GM18511 (cell line): ENCODE results near the gene GNB1L.
"Not testable (repeated sequence)": the region's sequence is repeated elsewhere in the genome, so short reads cannot be mapped to it uniquely, and the experiment has no call there.

Experiments
- ATAC-seq: cut with Tn5 transposase; IDR thresholded peaks from one replicate; pipeline ENCODE4 v1.9.1; 2021; ENCODE audit warnings: mild to moderate bottlenecking, moderate library complexity; ENCODE audit not compliant: unreplicated experiment

GNB1L gene

DNA sequence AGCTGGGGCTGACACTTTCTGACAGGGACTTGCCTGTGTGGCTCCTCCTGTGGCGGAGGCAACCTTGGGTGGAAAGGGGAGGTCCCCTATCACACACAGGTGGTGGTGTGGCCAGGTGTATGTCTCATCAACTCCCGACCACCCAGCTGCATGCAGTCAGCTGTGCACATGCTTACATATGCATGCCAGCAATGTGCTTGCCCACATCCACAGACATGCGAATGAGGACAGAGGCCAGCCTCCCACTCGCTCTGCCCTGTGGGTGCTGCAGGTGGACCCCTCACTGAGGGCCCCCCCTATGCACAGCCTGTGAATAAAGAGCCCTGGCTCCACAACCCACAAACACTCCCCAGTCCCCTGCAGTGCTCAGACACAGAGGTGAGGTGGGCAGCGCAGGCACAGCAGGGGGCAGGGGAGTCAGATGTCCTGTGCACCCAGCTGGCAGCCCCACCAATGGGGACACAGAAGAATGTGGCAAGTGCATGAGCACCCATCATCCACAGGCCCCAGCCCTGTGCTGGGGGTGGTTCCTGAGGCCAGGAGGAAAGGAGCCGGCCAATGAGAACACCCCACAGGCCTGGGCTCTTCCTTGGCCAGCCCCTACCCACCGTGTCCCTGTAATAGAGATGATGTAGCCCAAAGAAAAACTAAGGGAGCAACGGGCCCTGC, 9.5 kb downstream of the GNB1L start:
- no peak for ATAC-seq

DNA sequence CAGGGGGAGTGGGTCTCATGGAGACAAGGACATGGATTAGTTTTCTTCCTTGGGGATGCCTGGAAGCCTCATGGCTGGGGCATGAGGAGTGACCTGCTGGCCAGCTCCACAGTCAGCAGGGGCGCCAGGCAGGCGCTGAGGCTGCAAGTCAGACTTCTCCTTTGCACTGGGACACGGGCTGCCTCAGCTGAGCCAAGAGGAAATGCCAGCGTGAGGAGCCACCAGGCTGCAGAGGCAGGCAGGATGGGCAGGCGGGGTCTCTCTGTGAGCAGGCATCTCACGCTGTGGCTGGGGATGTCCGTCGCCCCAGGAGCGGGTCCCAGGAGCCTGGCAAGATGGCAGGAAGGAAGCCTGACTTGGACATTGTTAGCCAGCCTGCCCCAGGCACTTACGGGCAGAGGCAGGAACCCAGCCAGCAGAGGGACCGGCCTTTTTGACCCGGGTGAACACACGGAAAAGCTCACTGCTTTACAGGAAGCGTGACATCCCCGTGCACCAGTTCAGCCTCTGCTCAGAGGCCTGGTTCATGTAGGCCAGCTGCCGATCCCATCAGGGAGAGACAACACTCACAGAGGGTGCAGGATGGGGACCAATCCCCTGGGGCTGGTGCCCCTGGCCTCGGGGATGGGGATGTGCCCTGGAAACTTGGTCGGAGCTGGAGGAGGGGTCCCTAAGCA, 10.2 kb downstream of the GNB1L start:
- ATAC-seq, result no peak

DNA sequence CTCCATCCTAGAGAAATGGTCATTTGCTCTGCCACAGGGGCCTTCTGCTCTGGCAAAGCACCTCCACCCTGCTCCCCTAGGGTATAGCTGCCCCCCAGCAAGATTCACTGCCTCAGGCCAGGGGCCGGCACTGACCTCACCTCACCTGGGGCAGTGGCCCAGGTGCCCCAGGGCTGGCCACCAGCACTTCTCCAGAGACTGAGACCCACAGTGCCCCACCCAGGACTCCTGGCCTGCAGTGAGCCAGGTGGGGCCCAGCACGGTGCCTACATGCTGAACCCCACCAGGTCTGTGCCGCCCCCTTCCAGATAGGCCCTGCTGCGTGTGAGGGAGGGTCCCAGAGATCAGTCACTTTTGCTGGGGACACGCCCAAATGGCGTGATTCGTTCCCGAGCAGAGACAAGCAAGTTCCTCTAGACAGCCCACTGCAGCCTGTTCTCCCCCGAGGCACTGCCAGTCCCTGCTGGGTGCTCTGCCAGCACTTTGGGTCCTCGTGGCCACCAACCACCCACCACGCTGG, 10.8 kb downstream of the GNB1L start:
- ATAC-seq, result no peak

DNA sequence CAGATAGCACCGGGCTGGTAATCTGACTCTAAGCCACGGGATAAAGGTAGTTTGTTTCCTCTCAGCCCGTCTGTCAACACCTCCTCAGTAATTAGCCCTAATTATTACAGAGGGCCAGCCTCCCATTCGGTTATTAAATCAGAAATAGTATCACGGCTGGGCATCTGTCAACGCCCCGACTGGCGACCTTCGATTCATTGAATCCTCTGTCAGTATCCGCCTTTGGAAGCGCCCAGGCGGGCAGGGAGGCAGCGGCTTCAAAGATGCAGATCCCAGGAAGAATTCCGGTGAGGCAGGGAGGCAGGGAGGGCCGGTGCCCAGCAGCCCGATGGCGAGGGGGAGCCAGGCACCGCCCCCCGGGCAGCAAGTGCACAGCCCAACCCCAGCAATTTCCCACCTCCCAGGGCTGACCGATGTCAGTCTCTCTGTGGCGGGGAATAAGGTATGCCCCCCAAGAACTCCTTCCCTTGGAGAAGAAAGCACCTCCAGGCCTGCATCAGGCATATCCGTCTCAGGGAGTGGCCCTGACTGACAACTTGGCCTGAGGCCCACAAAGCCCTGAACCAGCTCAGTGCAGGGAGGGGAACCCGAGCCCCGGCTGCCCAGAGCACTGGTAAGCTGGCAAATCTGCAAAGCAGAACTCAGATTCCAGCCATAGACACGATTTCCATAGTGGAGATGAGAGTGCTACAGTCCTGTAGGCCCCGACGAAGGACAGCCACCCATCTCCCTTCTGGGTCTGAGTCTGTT, 11.4 kb downstream of the GNB1L start:
- no peak for ATAC-seq

- no peak for ATAC-seq
Observed at GRCh38 chr22:19842393-19843106, 12.1 kb downstream of the GNB1L start.

- ATAC-seq, result no peak
Observed at GRCh38 chr22:19841641-19842392, 12.9 kb downstream of the GNB1L start.

DNA sequence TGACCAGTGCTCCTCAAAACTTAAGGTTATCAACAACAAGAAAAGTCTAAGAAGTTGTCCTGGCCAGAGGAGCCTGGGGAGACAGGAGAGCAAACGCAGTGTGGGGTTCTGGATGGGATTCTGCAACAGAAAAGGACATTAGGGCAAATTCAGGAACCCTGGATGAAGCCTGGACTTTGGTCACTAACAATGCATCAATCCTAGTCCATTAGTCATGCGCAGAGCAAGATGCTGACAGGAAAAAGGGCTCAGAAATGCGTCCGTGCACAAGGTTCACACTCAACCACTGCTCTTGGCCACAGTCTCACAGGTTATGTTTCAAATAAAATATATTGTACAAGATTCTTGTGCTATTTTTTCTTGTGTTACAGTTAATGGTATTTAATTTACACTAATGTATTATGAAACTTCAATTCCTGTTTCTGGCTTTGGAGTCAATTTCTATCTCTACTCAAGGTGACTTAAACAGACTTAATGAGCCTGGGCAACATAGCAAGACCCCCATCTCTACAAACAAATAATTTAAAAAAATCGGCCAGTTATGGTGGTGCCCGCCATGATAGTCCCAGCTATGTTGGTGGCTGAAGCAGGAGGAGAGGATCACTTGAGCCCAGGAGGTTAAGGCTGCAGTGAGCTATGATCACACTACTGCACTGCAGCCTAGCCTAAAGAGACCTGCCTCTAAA, 13.6 kb downstream of the GNB1L start:
- ATAC-seq, result no peak

GRCh38 chr22:19840059-19840458, 14.6 kb downstream of the GNB1L start:
- ATAC-seq, result no peak

DNA sequence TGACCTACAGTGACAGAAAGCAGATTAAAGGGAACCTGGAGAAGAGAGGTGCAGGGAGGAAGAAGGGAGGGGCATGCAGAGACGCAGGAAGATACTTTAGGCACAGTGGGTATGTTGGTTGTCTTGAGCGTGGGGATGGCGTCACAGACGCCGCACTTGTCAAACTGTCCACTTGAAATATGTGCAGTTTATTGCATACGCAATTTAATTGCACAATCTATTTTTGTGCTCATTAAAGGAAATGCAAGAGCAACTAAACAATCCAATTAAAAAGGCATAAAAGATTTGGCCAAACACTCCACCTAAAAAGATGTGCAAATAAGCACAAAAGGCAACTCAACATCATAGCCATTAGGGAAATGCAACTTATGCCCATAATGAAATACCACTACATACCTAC, 16.8 kb downstream of the GNB1L start:
- ATAC-seq, result no peak

GRCh38 chr22:19836512-19836911, 18.2 kb downstream of the GNB1L start:
- ATAC-seq, result no peak

GRCh38 chr22:19834599-19834998, 20.1 kb downstream of the GNB1L start:
- ATAC-seq, result no peak

- ATAC-seq, result not testable (repeated sequence)
Observed at GRCh38 chr22:19833327-19833726, 21.3 kb downstream of the GNB1L start.

- ATAC-seq, result peak; percentile 54
Observed at GRCh38 chr22:19832476-19833108, 22.1 kb downstream of the GNB1L start.

GRCh38 chr22:19831979-19832378, 22.7 kb downstream of the GNB1L start:
- not testable (repeated sequence) for ATAC-seq

DNA sequence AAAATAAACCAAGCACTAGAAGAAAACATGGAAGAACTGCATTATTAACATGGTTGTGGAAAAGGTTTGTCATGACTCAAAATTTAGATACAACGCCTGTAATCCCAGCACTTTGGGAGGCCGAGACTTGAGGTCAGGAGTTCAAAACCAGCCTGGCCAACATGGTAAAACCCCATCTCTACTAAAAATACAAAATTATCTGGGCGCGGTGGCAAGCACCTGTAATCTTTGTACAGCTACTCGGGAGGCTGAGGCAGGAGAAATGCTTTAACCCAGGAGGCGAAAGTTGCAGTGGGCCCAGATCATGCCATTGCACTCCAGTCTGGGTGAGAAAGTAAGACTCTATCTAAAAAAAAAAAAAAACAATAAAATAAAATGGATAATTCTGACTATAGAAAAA, 23.7 kb downstream of the GNB1L start:
- ATAC-seq, result no peak

GRCh38 chr22:19828035-19828401, 26.7 kb downstream of the GNB1L start:
- no peak for ATAC-seq

DNA sequence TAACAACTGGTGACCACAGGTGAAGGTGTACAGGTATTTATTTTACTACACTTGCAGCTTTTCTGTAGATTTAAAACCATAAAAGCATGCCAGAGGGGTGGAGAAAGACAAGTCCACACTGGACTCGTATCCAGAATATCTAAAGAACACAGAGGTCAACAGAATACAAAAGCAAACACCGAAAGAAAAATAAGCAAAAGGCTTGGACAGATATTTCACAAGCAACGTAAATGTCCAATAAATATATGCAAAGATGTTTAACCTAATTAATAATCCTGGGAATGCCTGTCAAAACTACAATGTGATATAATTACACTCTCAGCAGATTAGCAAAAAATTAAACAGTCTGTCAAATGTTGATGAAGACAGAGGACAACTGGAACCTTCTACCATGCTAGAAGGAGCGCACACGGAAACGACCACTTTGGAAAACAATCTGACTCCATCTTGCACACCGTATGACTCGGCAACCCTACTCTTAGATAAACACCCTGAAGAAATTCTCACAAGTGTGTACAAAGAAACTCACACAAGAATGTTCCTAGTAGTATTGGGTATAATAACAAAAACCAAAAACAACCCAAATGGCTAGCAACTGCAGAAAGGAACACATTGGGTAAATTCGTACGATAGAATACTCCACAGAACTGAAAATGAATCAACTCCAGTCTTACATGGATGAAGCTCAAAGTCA, 27.2 kb downstream of the GNB1L start:
- ATAC-seq, result no peak

- no peak for ATAC-seq
Observed at GRCh38 chr22:19826619-19826950, 28.1 kb downstream of the GNB1L start.
